HG03066 (cell line): ENCODE data around the gene PDZD7.

Experiments used
- ATAC-seq: cut with Tn5 transposase; IDR thresholded peaks from one replicate; pipeline ENCODE4 v1.9.1; 2021; ENCODE audit warnings: low read depth; ENCODE audit not compliant: unreplicated experiment

PDZD7 gene

GRCh38 chr10:101031128-101031795 lies at the start of gene PDZD7, which contains the start of gene SFXN3:
Gene PDZD7, minus strand, starts transcription at chr10:101031129. Its CDS starts 910 bp downstream, at chr10:101030219.
Gene SFXN3, plus strand, starts transcription at chr10:101031234. Its CDS starts 3,461 bp downstream, at chr10:101034695.
- ATAC-seq: peak; percentile 89

GRCh38 chr10:101079874-101080273 lies 48.9 kb upstream of the PDZD7 start:
- ATAC-seq: no peak

- no peak for ATAC-seq
Measured at GRCh38 chr10:101076630-101077029, 45.7 kb upstream of the PDZD7 start.

- ATAC-seq: no peak
Measured at GRCh38 chr10:101075775-101076174, 44.8 kb upstream of the PDZD7 start.

DNA sequence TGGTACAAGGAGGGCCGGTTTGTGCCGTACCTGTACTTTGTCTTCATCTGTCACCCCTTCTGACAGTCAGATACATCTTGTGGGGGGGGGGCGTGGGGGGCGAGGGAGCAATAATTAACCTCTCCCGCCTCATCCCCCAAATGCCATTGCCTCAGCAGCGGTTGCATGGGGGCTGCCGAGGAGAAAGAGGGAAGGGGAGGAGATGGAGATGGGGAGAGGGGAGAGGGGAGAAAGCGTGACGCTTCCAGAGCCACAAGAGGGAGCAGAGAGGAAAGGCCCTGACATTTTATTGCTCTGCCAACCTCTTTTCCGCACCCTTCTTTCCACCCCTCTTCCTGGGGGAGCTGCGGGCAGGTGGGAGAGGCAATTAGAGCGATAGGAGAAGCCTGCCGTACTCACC lies 42.7 kb upstream of the PDZD7 start:
- ATAC-seq: no peak

DNA sequence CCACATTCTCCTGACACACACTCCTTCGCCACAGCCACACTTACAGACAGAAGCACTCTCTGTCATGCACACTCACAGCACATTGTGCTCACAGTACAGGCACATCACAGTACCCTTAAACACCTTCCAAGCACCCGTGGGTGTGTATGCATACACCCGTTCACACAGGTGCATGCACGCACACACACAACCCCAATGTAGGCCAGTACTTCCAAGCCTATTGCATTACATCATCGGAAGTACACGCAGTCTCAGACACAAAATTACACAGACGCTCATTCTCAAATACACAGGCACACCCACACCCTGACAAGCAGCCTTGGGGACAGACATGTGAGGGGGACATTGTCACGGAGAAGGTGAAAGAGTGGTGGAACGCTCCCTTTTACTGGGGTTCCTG lies 42.0 kb upstream of the PDZD7 start:
- ATAC-seq: no peak

GRCh38 chr10:101071885-101072433 lies 41.0 kb upstream of the PDZD7 start:
- ATAC-seq: no peak

GRCh38 chr10:101071267-101071884 lies 40.4 kb upstream of the PDZD7 start:
- ATAC-seq: no peak

DNA sequence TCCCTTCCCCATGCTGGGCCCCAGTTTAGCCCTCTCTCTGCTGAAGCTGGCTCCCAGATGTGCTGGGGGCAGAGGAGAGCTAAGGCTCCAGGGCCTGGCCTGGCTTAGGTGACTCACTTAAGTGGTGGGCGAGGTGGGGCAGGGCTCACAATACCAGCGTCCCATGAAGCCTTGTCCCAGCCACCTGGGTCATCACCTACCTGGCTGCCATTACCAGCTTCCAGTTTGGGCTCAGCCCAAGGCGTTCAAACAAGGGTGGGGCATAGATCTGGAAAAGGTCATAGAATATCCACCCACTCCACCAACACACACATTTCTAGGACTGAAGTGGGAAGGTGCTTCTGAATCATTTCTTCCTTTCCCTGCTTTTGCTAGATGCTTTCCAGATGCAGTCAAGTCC lies 39.2 kb upstream of the PDZD7 start:
- ATAC-seq: no peak

- ATAC-seq: no peak
Measured at GRCh38 chr10:101069441-101069840, 38.5 kb upstream of the PDZD7 start.

DNA sequence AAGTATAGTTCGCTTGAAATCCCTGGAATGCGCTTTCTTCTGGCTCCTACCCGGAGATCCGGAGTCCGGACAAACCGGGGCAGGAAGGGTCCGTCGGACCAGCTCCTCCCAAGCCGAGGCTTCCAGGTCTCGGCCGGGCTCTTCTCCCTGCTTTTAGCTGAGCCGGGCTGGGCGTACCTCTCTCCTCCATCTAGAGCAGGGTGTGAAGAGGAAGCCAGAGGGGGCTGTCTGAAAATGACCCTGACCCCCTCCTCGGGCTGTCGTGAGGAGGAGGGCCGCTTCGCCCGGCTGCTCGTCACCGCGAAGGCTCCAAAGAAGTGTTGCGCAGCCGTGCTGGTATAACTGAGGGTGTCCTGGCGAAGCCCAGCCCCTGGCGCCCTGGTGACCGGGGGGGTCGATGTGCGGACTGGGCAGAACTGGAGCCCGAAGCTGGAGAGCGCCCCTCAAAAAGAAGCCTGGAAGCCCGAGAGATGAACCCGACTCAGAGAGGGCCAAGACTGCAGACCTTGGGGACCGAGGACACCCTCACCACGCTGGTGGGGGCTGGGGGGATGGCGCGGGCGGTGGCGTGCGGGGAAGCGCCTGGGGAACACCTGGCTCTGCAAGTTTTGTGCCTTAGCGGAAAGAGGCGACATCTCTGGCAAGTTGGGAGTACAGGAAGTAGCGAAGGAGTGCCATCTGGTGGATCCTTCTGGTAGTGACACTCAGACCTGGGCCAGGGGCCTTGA lies 36.6 kb upstream of the PDZD7 start:
- ATAC-seq: no peak

GRCh38 chr10:101066896-101067355 lies 36.0 kb upstream of the PDZD7 start:
- no peak for ATAC-seq

DNA sequence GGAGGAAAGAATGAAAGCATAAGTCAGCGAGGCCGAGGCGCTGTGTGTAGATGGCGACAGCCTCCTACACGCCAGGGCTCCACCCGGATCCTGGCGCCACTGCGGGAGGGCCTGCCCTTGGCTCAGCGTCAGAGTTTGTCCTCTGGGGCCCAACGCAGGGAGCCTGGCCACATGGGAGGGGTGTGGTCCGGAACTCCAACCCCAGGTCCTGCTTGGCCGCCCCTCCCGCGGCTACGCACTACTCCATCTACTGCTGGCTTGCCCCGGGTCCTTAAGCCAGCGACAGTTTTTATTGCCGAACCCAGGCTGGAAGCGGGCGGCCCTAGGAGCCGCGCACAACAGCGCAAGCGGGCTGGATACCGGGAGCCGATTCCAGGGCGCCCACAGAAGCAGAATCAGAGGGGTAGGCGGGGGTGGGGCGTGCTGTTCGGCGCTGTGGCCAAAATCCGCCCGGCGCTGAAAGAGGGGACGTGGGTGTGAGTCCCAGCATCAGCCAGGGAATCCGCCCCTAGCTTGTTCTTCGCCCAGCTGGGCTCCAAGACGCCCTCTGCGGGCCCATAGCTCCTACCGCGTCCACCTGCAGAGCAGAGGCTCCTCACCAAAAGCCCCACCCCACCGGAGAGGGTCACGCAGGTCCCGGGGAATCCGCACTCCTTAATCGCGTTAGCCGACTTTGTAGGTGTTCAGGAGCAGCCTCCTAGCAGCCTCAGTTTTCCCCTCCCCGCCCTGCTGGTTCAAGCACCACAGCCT lies 35.4 kb upstream of the PDZD7 start:
- ATAC-seq: no peak

- no peak for ATAC-seq
Measured at GRCh38 chr10:101065481-101066145, 34.7 kb upstream of the PDZD7 start.

GRCh38 chr10:101064415-101065030 lies 33.6 kb upstream of the PDZD7 start:
- no peak for ATAC-seq

GRCh38 chr10:101063548-101064414 lies 32.9 kb upstream of the PDZD7 start:
- no peak for ATAC-seq

DNA sequence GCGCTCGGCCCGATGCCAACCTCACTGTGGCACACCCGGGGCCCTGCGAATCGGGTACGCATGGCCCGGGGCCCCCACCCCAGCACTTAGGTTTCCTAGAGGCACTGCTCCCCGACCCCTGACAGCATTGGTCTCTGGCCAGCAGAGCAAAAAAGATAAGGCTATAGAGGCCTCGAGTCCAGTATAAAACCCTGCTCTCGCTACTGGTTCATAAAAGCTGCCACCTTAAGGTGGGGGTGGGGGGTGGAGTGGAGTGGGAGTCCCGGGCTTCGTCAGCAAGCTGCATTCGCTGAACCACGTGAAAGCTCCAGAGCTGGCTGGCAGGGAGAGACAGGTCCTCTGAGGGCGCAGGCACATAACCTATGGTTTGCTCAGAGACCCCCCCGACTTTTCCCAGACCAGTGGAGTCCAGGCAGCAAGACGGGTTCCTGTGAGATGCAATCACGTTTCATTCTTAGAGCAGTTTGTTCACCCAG lies 32.2 kb upstream of the PDZD7 start:
- no peak for ATAC-seq

GRCh38 chr10:101062232-101063049 lies 31.5 kb upstream of the PDZD7 start:
- no peak for ATAC-seq
